Choroid plexus epithelial cell (primary cell): ENCODE data around the gene USP21.

Experiments used
- DNase-seq: peaks from one replicate; pipeline ENCODE4 v3.0.0-alpha.2; 2010; ENCODE audit warnings: low read depth
- H3K4me3 ChIP-seq: 2 replicates; pipeline ENCODE4 v1.5.1; 2011; ENCODE audit warnings: low read depth, mild to moderate bottlenecking, control low read depth, low read length, moderate library complexity
- TF ChIP-seq, protein P1 (sequence below): conservative IDR thresholded peaks from 2 replicates; pipeline ENCODE4 v1.5.1; 2011; ENCODE audit warnings: low read depth, mild to moderate bottlenecking, control low read depth, inconsistent platforms, low read length, moderate library complexity

Gene USP21

DNA sequence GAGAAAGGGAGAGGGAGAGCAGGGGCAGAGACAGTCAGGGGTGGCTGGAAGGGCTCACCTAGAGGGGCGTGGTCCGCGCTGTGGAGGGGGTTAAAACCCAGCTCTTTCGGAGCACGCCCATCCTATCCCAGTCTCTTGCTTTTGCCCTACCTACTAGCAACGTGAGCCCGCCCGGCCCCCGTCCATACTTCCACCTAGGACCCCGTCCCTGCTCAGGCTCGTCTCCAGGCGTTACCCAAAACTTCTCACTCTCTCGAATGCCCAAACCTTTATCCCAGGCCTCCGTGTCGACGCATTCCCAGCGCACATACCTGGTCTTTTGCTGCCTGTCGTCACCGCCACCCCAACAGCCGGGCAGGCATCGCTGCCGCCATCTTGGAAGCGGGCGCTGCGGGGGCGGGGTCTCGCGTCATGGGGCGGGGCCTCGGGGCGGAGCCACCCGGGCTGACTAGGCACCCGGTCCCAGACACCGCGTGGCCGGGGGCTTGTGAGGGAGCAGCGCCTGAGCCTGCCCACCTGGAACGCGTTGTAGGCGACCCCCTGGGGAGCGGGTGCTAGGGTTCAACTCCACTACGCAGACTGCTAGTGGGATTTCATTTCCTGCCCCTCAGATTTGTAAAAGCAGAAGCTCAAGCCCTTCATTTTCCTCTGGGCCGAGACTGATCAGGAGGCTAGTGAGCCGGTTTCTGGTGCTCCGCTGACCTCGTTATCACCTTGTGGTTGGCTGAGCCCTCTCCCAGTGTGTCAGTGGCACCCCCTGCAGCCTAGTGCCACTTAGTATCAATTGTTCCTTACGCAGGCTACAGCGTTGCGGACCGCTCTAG is 18.0 kb downstream of the USP21 start, which contains the start of gene B4GALT3:
TSS of gene B4GALT3 (minus strand) at position 396 of the 824 bp plus-strand sequence. CDS start 1,447 bp downstream, outside the sequence.
- peak within 1 kb of the TSS; percentile 98 for H3K4me3 ChIP-seq
- TF ChIP-seq, protein P1, sequence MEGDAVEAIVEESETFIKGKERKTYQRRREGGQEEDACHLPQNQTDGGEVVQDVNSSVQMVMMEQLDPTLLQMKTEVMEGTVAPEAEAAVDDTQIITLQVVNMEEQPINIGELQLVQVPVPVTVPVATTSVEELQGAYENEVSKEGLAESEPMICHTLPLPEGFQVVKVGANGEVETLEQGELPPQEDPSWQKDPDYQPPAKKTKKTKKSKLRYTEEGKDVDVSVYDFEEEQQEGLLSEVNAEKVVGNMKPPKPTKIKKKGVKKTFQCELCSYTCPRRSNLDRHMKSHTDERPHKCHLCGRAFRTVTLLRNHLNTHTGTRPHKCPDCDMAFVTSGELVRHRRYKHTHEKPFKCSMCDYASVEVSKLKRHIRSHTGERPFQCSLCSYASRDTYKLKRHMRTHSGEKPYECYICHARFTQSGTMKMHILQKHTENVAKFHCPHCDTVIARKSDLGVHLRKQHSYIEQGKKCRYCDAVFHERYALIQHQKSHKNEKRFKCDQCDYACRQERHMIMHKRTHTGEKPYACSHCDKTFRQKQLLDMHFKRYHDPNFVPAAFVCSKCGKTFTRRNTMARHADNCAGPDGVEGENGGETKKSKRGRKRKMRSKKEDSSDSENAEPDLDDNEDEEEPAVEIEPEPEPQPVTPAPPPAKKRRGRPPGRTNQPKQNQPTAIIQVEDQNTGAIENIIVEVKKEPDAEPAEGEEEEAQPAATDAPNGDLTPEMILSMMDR: no peak
- peak; percentile 86 for DNase-seq

DNA sequence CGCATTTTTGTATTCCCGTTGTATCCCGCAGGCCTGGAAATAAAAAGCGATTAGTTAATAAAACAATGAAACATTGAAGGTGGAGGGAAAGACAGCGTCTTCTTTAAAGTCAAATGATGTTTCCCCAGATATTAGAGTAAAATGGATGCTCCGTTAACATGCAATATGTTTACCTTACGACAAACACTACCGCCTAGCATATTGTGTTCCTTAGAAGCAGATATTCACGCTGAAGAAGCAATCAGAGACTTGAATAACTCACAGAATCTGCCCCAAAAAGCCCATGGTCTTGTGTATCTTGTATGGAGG is 18.6 kb downstream of the USP21 start:
- TF ChIP-seq, protein P1: no peak
- DNase-seq: no peak
- peak overlapping the region; percentile 98 for H3K4me3 ChIP-seq

DNA sequence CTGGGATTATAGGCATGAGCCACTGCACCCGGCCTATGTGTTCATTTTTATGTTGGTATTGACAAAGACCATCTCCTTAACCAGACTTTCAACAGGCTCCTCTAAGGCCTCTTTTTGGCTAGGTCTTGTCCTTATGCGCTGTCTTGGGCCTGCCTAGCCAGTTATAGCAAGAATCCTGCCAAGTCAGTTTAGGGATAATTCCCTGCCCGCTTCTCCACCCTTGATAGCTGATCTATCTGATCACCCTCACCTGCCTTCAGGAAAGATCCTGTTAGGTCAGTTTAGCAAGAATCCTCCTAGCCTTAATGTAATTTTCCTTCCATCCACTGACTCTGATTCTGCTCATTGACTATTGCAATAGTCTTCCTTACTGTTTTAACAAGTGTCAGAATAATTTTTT is 20.4 kb downstream of the USP21 start:
- DNase-seq: no peak
- TF ChIP-seq, protein P1: no peak
- H3K4me3 ChIP-seq: no peak overlapping the region

GRCh38 chr1:161180639-161181038 is 21.3 kb downstream of the USP21 start:
- H3K4me3 ChIP-seq: no peak overlapping the region
- DNase-seq: peak; percentile 54
- TF ChIP-seq, protein P1: peak; percentile 56

DNA sequence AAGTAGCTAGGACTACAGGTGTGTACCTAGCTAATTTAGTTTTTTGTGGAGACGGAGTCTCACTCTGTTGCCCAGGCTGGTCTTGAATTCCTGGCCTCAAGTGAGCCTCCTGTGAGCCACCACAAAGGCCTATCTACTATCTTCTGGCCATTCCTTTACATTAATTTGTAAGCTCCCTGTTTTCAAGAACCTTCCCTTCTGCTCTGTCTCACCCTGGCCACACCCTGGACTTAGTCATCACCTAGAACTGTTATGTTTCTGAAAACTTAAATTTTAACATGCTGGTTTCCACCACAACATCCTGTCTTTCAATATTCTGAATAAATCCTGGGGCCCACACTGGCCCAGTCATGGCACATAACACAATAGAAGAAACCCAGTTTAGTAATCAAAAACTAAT is 22.9 kb downstream of the USP21 start:
- TF ChIP-seq, protein P1: no peak
- H3K4me3 ChIP-seq: no peak overlapping the region
- DNase-seq: peak; percentile 57

GRCh38 chr1:161185282-161185682 is 26.0 kb downstream of the USP21 start:
- TF ChIP-seq, protein P1: no peak
- peak; percentile 97 for DNase-seq

More at GRCh38 chr1:161185282-161185682, 26.0 kb downstream of the USP21 start:
- no peak overlapping the region for H3K4me3 ChIP-seq
